OCI-LY3 (cell line): ENCODE data around the gene DHTKD1.

ENCODE experiments used
- H2AFZ ChIP-seq: fragments of 200-600, 300-600 bp; shearing (Covaris generic); 2 replicates; pipeline ENCODE4 v1.6.0; 2014; ENCODE audit warnings: antibody characterized with exemption, low read depth, low read length
- H3K27ac ChIP-seq: fragments of 200-600, 300-600 bp; sonication (generic); 2 replicates; pipeline ENCODE4 v1.5.1; 2014; ENCODE audit warnings: mild to moderate bottlenecking, low read length, moderate library complexity, mixed read lengths
- H3K27me3 ChIP-seq: fragments of 200-600, 300-600 bp; sonication (generic); 2 replicates; pipeline ENCODE4 v1.6.1; 2014; ENCODE audit warnings: low read depth, low read length, mixed read lengths
- H3K36me3 ChIP-seq: fragments of 200-600, 300-600 bp; sonication (generic); replicated peaks from 2 replicates; pipeline ENCODE3; 2014; ENCODE audit warnings: low read depth, low read length, mixed read lengths
- H3K4me1 ChIP-seq: fragments of 300-600, 200-600 bp; sonication (generic); 2 replicates; pipeline ENCODE4 v1.6.1; 2014; ENCODE audit warnings: low read length, mixed read lengths
- H3K4me2 ChIP-seq: fragments of 200-600, 300-600 bp; sonication (generic); 2 replicates; pipeline ENCODE4 v1.6.1; 2014; ENCODE audit warnings: low read length, mixed read lengths
- H3K4me3 ChIP-seq: fragments of 300-600, 200-600 bp; sonication (generic); 2 replicates; pipeline ENCODE4 v1.5.1; 2014; ENCODE audit warnings: antibody characterized with exemption, mild to moderate bottlenecking, low read length, moderate library complexity
- H3K79me2 ChIP-seq: fragments of 300-600, 200-600 bp; shearing (Covaris generic); 2 replicates; pipeline ENCODE4 v1.6.1; 2014; ENCODE audit warnings: mild to moderate bottlenecking, low read length, mixed read lengths
- H3K9ac ChIP-seq: fragments of 300-600, 200-600 bp; shearing (Covaris generic); 2 replicates; pipeline ENCODE4 v1.6.0; 2014; ENCODE audit warnings: mild to moderate bottlenecking, low read length, moderate library complexity
- H3K9me3 ChIP-seq: fragments of 200-600, 300-600 bp; shearing (Covaris generic); 2 replicates; pipeline ENCODE4 v1.6.1; 2014; ENCODE audit warnings: low read length, mixed read lengths; ENCODE audit not compliant: insufficient read depth
- H4K20me1 ChIP-seq: fragments of 200-600, 300-600 bp; sonication (generic); 2 replicates; pipeline ENCODE4 v1.6.1; 2016; ENCODE audit warnings: low read length, mixed read lengths; ENCODE audit not compliant: insufficient read depth
- CTCF ChIP-seq: fragments of 200-600, 300-600 bp; sonication (generic); IDR thresholded peaks from 2 replicates; pipeline ENCODE4 v1.5.1; 2014; ENCODE audit warnings: antibody characterized with exemption, low read length, low read depth
- EZH2phosphoT487 ChIP-seq: fragments of 200-600 bp; shearing (Covaris generic); IDR thresholded peaks from 2 replicates; pipeline ENCODE4 v1.6.1; 2018; ENCODE audit warnings: antibody characterized with exemption, mixed run types, low read depth

DHTKD1 gene

GRCh38 chr10:12140038-12140437 is 71.3 kb downstream of the DHTKD1 start:
- Histone ChIP-seq H3K79me2 (no peaks in the 10 kb centered on the region), H3K27me3 (no peaks in the 10 kb centered on the region), H3K4me3 (no peak overlapping the region), H3K4me1 (no peaks in the 10 kb centered on the region), H3K4me2 (no peak overlapping the region), H2AFZ (no peak overlapping the region), H3K27ac (no peak overlapping the region), H3K9ac (no peak overlapping the region), H3K9me3 (no peaks in the 10 kb centered on the region), H4K20me1 (no peaks in the 10 kb centered on the region), H3K36me3 (peaks cover 17% of the 10 kb centered on the region)
- TF ChIP-seq CTCF (no peak), EZH2phosphoT487 (no peak)

- no peak for TF ChIP-seq EZH2phosphoT487
- no peak for TF ChIP-seq CTCF
- Histone ChIP-seq H3K79me2 (no peaks in the 10 kb centered on the region), H3K4me1 (no peaks in the 10 kb centered on the region), H3K9me3 (no peaks in the 10 kb centered on the region), H3K27ac (no peak overlapping the region), H2AFZ (no peak overlapping the region), H3K9ac (no peak overlapping the region), H3K27me3 (no peaks in the 10 kb centered on the region), H3K4me2 (no peak overlapping the region), H4K20me1 (no peaks in the 10 kb centered on the region), H3K4me3 (no peak overlapping the region), H3K36me3 (peaks cover 4% of the 10 kb centered on the region)
Observed at GRCh38 chr10:12144538-12144937, 75.8 kb downstream of the DHTKD1 start.

DNA sequence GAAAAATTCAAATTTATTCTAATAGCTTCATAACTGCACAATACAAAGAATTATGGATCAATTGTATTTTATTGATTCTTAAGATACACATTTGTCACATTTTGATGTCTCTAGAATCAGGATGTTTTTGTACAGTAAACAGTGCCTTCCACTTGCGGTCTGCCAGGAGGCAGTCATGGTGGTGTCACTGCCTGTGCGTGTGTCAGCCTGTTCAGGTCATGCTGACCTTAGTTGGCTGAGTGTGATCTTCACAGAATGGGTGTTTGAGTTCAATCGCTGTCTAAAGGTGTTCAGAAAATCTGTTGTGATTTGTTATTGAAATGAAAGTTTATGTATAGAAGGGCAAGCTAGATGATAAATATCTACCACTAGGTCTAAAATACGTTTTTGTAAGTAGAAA is 81.4 kb downstream of the DHTKD1 start:
- Histone ChIP-seq H3K4me1 (no peaks in the 10 kb centered on the region), H3K79me2 (no peaks in the 10 kb centered on the region), H3K4me3 (no peak overlapping the region), H3K9ac (no peak overlapping the region), H2AFZ (no peak overlapping the region), H3K27me3 (no peaks in the 10 kb centered on the region), H3K36me3 (peaks cover 7% of the 10 kb centered on the region), H4K20me1 (no peaks in the 10 kb centered on the region), H3K4me2 (no peak overlapping the region), H3K27ac (no peak overlapping the region), H3K9me3 (no peaks in the 10 kb centered on the region)
- TF ChIP-seq CTCF (no peak), EZH2phosphoT487 (no peak)

DNA sequence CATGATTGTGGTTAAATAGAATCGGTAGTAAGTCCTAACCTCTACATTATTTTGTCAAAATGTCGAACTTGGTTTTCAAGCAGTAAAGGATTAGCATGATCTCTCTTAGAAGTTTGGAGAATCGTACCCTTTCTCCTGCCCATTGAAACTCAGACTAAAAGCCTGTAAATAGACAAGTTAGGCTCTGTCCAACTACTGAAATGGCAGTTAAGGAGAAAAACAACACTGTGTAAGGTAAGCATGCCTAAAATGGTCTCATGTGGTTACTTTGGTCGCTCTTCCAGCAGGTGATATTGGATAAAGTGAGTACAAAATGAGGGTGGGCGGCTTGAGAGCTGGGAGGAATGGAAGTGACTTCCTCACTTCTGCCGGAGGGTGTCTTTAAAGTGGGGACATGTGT is 85.8 kb downstream of the DHTKD1 start:
- Histone ChIP-seq H3K36me3 (peaks cover 9% of the 10 kb centered on the region), H3K27me3 (no peaks in the 10 kb centered on the region), H3K4me1 (no peaks in the 10 kb centered on the region), H3K27ac (no peak overlapping the region), H2AFZ (no peak overlapping the region), H3K4me2 (no peak overlapping the region), H3K4me3 (no peak overlapping the region), H4K20me1 (no peaks in the 10 kb centered on the region), H3K79me2 (no peaks in the 10 kb centered on the region), H3K9me3 (no peaks in the 10 kb centered on the region), H3K9ac (no peak overlapping the region)
- TF ChIP-seq EZH2phosphoT487 = no peak
- TF ChIP-seq CTCF = no peak
